ENCODE data around the gene DRAXIN. TPM values are rescaled to one million over a fixed set of nuclear protein-coding genes. Genes with fewer than 3 reads are reported as not detected.
"Not testable (repeated sequence)": the region's sequence is repeated elsewhere in the genome, so short reads cannot be mapped to it uniquely, and the experiment has no call there.

Gene DRAXIN, protein sequence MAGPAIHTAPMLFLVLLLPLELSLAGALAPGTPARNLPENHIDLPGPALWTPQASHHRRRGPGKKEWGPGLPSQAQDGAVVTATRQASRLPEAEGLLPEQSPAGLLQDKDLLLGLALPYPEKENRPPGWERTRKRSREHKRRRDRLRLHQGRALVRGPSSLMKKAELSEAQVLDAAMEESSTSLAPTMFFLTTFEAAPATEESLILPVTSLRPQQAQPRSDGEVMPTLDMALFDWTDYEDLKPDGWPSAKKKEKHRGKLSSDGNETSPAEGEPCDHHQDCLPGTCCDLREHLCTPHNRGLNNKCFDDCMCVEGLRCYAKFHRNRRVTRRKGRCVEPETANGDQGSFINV
- under 1 TPM; 0.29 to 0.94 (median 0.58) TPM for polyA plus RNA-seq

DNA sequence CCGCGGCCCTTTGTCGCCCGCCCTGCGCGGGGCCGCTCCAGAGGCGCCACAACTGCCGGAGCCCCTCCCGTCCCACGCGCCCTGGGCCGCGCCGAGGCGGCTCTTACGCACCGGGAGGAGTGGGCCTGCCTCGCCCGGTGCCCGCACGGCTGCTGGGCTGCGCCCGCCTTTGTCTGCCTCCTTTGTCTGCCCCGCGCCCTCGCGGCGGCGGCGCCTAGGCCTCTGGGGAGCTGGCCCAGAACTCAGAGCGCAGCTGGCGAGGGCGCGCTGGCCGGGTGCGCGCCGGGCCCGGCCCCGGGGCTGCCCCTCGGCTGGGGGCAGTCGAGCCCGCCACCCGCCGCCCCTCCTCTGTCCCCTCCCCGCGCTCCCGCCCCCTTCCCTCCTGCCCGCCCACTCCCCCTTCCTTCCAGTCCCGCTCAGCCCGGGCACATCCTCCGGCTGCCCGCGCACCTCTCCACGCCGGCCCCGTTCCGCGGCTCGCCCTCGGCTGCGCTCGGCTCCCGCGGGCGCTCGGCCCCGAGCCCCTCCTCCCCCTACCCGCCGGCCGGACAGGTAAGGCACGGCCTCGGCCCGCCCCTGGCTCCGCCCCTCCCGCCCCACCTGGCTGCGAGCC is at the start of gene DRAXIN:
Gene DRAXIN (plus strand): TSS at position 409 of the 613 bp plus-strand sequence. CDS start 14,549 bp downstream, outside the sequence.
- peak within 1 kb of the TSS; percentile 25 to 81 (median 76) for H3K27ac Mint-ChIP-seq
- peak in 2 of 3 donors; percentile 15 to 37 for DNase-seq
- H3K4me3 Mint-ChIP-seq, result peak within 1 kb of the TSS; percentile 73 to 97 (median 86)
- H3K9me3 Mint-ChIP-seq, result peaks cover 0 to 2% (median 0%) of the 10 kb centered on the region in 6 donors
- H3K27me3 Mint-ChIP-seq (ENCODE audit: low read depth in 3 of 3), result peaks cover 11 to 13% (median 12%) of the 10 kb centered on the region in 3 donors
- H3K4me1 Mint-ChIP-seq, result peaks cover 33 to 38% of the 10 kb centered on the region in 2 donors
- H3K36me3 Mint-ChIP-seq, result peaks cover 0 to 5% (median 0%) of the 10 kb centered on the region in 3 donors

DNA sequence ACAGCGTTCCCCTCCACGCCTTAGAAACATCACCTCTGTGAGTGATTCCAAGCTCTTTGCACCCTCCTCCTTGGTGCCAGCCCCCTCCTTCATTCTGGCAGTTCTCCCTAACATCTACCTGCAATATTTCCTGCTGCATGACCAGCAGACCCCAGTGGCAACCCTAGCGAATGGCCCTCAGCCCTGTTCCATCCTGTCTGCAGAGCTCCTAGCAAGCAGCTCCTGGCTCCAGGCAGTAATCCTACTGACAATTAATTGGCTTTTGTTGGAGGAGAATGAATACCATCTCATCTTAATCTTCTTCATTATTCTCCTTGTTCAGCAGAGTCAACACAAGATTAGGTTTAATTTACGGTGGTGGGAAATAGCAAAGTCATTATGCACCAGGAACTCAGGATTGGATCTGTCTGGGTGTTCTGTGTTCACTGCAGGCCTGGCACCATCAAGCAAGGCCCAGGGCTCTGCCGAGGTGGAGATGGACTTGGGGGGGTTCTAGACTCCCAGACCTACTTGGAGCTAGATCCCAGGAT is 49.7 kb upstream of the DRAXIN start:
- no peak overlapping the region for H3K27ac Mint-ChIP-seq
- H3K36me3 Mint-ChIP-seq, result no peaks in the 10 kb centered on the region
- H3K4me3 Mint-ChIP-seq, result no peak overlapping the region
- peaks cover 2 to 4% (median 2%) of the 10 kb centered on the region in 3 donors for H3K27me3 Mint-ChIP-seq (ENCODE audit: low read depth in 3 of 3)
- H3K4me1 Mint-ChIP-seq, result no peaks in the 10 kb centered on the region
- DNase-seq, result no peak
- H3K9me3 Mint-ChIP-seq, result peaks cover 0 to 2% (median 0%) of the 10 kb centered on the region in 6 donors

DNA sequence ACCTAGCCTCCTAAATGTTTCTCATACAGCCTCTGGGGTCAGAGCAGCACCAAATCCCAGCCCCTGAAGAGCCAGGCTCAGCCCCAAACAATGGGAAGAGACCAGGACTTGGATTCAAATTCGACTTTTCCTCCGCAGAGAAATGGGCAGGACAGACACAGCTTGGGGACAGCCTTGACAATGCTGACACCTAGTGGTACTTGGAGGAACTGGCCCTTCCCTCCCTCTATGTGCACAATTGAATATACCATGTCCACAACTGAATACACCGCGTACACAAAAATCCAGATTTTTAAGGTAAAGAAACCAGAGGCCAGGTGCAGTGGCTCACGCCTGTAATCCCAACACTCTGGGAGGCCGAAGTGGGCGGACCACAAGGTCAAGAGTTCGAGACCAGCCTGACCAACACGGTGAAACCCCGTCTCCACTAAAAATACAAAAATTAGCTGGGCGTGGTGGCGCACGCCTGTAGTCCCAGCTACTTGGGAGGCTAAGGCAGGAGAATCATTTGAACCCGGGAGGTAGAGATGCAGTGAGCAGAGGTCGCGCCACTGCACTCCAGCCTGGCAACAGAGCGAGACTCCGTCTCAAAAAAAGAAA is 49.0 kb upstream of the DRAXIN start:
- peak overlapping the region in 1 of 6 donors; percentile 12 for H3K27ac Mint-ChIP-seq
- H3K36me3 Mint-ChIP-seq; H3K4me3 Mint-ChIP-seq; H3K27me3 Mint-ChIP-seq (ENCODE audit: low read depth in 3 of 3); H3K9me3 Mint-ChIP-seq; H3K4me1 Mint-ChIP-seq: not testable (repeated sequence)
- DNase-seq, result peak; percentile 61 to 70 (median 62)

DNA sequence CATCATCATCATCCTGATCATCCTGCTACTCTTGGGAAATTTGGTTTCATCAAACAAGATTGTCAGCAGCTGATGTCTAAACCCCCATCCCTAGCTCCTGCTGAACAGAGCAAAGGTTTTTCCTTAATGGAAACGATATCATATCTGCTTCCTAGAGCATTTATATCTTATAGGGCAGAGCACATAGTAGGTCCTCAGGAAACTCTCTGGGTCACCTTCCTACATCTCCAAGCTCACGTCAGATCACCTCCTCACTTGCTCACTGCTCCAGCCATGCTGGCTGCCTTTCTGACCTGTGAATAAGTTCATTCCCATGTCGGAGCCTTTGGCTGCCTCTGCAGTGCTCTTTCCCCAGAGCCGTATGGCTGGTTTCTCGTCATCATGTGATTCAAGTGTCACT is 47.7 kb upstream of the DRAXIN start:
- no peak for DNase-seq
- H3K4me1 Mint-ChIP-seq, result peaks cover 0 to 2% of the 10 kb centered on the region in 2 donors
- no peaks in the 10 kb centered on the region for H3K9me3 Mint-ChIP-seq
- H3K27ac Mint-ChIP-seq, result no peak overlapping the region
- H3K27me3 Mint-ChIP-seq (ENCODE audit: low read depth in 3 of 3), result peaks cover 2 to 4% (median 2%) of the 10 kb centered on the region in 3 donors
- no peaks in the 10 kb centered on the region for H3K36me3 Mint-ChIP-seq
- no peak overlapping the region for H3K4me3 Mint-ChIP-seq

DNA sequence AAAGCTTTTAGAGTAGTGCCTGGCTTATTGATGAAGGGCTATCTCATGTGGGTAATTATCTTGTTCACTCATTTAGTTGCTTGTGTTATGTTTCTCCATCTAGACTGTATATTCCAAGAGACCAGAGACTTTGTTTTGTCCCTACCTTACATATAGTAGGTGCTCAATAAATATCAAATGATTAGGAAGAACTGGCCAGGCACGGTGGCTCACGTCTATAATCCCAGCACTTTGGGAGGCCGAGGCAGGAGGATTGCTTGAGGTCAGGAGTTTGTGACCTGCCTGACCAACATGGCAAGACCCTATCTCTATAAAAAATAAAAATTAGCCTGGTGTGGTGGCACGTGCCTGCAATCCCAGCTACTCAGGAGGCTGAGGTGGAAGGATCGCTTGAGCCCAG is 46.2 kb upstream of the DRAXIN start:
- Mint-ChIP-seq H3K4me3 (no peak overlapping the region), H3K36me3 (no peaks in the 10 kb centered on the region), H3K27me3 (ENCODE audit: low read depth in 3 of 3) (peaks cover 0 to 6% (median 0%) of the 10 kb centered on the region in 3 donors), H3K9me3 (no peaks in the 10 kb centered on the region), H3K4me1 (peaks cover 14% of the 10 kb centered on the region in 2 donors), H3K27ac (peak overlapping the region in 1 of 6 donors; percentile 45)
- no peak for DNase-seq

DNA sequence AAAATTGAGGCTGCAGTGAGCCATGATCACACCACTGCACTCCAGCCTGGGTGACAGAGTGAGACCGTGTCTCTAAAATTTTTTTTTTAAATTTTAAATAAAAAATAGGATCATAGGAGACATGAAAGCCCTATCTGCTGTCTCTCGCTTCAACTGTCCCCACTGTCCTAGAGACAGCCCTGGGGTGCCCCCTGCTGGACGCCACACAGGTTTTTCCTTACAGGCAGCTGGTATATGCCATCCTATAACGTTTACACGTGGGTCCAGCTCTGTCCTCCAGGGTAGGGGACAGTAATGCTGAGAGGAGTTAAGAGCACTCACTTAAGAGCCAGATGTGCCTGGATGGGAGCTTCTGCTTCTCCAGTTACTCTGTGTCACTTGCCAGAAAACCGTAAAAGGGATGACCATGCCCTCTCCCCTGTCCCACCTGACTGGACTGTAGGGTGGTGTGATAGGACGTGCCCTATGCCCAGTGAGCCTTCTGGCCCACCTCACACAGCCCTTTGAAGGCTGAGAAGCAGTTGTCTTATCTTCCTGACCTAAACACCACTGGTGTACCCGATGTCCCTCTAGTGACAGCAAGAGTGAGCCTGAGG is 45.7 kb upstream of the DRAXIN start:
- Mint-ChIP-seq H3K27ac (no peak overlapping the region), H3K4me3 (no peak overlapping the region), H3K4me1 (peaks cover 17 to 19% of the 10 kb centered on the region in 2 donors), H3K36me3 (no peaks in the 10 kb centered on the region), H3K9me3 (no peaks in the 10 kb centered on the region), H3K27me3 (ENCODE audit: low read depth in 3 of 3) (peaks cover 0 to 6% (median 2%) of the 10 kb centered on the region in 3 donors)
- DNase-seq, result peak; percentile 57 to 68 (median 66)

DNA sequence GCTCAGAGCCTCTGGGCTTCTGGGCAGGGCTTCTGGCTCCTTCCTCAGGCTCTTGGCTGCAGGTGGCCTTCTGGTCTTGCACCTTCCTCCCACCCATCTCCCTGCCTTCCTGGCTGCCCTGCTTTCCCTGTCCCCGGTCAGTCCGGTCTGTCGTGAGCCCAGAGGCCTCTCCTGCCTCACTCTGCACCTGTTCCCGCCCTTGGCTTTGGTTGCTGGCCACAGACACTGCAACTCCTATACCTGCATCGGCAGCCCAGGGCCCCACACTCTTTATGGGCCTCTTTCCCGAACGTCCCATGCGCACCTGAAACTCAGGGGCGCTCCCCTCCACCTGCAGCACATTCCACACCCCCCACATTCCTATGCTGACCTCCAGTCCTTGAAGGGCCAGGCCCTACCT is 45.2 kb upstream of the DRAXIN start:
- no peak for DNase-seq
- Mint-ChIP-seq H3K9me3 (no peaks in the 10 kb centered on the region), H3K27ac (peak overlapping the region in 2 of 6 donors; percentile 12 to 84), H3K4me1 (peaks cover 23 to 25% of the 10 kb centered on the region in 2 donors), H3K36me3 (no peaks in the 10 kb centered on the region), H3K27me3 (ENCODE audit: low read depth in 3 of 3) (peaks cover 0 to 9% (median 2%) of the 10 kb centered on the region in 3 donors), H3K4me3 (no peak overlapping the region)

DNA sequence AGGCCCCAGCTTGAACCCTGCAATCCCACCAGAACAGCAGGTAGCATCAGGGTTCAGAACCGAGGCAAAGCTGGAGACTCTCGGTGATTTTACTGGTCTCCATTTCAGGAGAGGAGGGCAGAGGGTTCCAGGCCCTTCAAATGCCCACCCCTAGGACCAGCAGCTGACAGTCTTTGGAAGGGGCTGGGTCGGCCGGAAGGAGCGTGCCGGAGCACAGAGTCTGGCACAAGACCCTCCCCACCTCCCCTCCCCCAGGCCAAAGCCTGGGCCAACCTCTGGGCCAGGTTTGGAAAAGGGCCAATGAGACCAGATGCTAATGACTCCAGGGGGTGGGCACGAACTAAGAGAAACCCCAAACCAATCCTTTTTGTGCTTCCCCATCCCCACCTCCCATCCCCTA is 44.2 kb upstream of the DRAXIN start:
- no peak for DNase-seq
- peaks cover 0 to 10% (median 2%) of the 10 kb centered on the region in 3 donors for H3K27me3 Mint-ChIP-seq (ENCODE audit: low read depth in 3 of 3)
- peak overlapping the region in 1 of 6 donors; percentile 29 for H3K27ac Mint-ChIP-seq
- H3K4me1 Mint-ChIP-seq, result peaks cover 28 to 30% of the 10 kb centered on the region in 2 donors
- no peaks in the 10 kb centered on the region for H3K9me3 Mint-ChIP-seq
- no peak overlapping the region for H3K4me3 Mint-ChIP-seq
- no peaks in the 10 kb centered on the region for H3K36me3 Mint-ChIP-seq

DNA sequence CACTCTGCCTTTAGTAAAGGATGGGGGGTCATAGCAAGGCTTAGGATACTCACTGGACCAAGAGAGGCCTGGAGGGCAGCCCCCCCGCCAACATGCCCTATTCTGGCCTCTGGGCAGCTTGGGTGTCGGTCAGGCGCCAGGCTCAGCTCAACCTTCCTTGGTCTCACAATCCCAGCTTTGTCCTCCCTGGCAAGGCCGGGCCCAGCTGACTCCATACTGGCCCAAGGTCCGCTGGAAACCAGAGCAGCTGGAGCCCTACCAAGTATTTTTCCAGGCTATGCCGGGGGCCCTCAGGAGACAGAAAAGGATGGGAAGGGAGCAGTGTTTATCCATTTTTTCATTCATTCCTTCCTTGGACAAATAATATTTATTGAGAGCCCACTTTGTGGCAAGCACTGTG is 43.5 kb upstream of the DRAXIN start:
- no peaks in the 10 kb centered on the region for H3K36me3 Mint-ChIP-seq
- no peak overlapping the region for H3K4me3 Mint-ChIP-seq
- no peaks in the 10 kb centered on the region for H3K9me3 Mint-ChIP-seq
- peak overlapping the region in 1 of 6 donors; percentile 40 for H3K27ac Mint-ChIP-seq
- peaks cover 28 to 33% of the 10 kb centered on the region in 2 donors for H3K4me1 Mint-ChIP-seq
- H3K27me3 Mint-ChIP-seq (ENCODE audit: low read depth in 3 of 3), result peaks cover 0 to 10% (median 4%) of the 10 kb centered on the region in 3 donors
- DNase-seq, result no peak

DNA sequence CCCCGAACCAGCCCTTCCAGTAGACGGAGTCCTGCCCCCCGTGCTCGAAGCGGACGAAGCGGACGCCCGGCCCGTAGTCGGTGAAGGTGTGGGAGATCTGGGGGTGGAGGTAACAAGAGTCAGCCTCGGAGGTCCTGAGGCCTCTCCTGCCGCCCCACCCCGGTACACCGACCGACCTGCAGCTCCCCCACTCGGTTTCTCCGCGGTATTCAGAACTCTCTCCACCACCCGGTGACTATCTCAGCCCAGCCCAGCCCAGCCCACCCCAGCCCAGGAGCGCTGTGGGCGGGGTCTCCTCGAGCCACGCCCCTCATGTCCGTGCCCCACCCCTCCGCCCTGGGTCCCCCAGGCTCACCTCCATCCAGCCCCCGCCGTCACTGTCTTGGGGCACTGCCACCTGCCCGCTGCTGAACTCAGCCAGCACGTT is 42.8 kb upstream of the DRAXIN start:
- Mint-ChIP-seq H3K4me1 (peaks cover 28 to 33% of the 10 kb centered on the region in 2 donors), H3K27ac (peak overlapping the region in 1 of 6 donors; percentile 40), H3K9me3 (no peaks in the 10 kb centered on the region), H3K36me3 (no peaks in the 10 kb centered on the region), H3K27me3 (ENCODE audit: low read depth in 3 of 3) (peaks cover 0 to 10% (median 4%) of the 10 kb centered on the region in 3 donors), H3K4me3 (peak overlapping the region in 3 of 5 donors; percentile 42 to 69 (median 45))
- peak in 2 of 3 donors; percentile 16 to 39 for DNase-seq

DNA sequence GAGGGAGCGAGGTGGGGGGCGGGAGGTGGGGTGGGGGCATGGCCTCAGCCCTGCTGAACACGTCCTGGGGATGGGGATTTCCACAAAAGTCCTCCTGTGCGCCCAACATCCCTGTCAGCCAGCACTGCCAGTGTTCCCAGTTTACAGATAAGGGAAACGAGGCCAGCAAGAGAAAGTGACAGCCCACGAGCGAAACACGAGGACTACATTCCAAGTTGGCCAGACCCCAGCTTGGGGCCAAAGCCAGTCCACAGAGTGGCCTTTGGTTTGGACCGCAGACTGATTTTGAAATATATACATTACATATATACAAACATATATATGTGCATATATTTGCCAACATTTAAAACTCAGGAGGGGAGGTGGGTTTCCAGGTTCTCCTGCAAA is 42.3 kb upstream of the DRAXIN start:
- peaks cover 0 to 10% (median 4%) of the 10 kb centered on the region in 3 donors for H3K27me3 Mint-ChIP-seq (ENCODE audit: low read depth in 3 of 3)
- H3K9me3 Mint-ChIP-seq, result no peaks in the 10 kb centered on the region
- H3K4me3 Mint-ChIP-seq, result peak overlapping the region in 4 of 5 donors; percentile 29 to 87 (median 46)
- H3K4me1 Mint-ChIP-seq, result peaks cover 28 to 33% of the 10 kb centered on the region in 2 donors
- peak overlapping the region in 3 of 6 donors; percentile 40 to 76 (median 49) for H3K27ac Mint-ChIP-seq
- no peak for DNase-seq
- no peaks in the 10 kb centered on the region for H3K36me3 Mint-ChIP-seq

DNA sequence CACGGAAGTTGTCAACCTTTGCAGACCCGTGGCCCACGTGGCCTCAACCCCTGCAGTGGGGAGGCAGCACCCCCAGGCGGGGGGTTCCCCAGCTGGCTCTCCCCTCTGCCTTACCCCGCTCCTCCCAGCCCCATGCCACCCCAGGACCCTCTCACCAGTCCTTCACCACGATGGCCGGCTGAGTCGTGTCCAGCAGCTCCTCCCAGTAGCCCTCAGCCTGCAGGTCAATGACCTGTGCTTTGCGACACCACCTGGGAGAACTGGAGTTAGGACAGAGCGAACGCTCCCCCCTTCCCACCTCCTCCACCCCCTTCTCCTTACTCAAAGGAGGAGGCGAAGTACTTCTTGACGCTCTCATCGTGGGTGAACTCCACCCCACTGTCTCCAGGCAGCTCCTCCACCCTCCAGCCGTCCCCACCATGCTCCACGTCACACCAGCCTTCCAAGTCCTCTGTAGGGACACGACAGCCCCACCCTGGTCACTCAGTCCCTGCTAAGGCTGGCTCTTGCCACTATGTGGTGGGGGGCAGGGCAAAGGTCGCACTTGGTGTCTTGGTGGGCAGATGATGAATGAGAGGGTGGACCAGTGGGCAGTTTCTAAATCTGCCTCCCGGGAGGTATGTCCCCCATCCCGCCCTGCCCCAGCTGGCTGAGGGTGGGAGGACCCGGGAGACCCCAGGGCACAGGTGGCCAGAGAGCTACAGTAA is 41.7 kb upstream of the DRAXIN start:
- Mint-ChIP-seq H3K4me1 (peaks cover 28 to 33% of the 10 kb centered on the region in 2 donors), H3K4me3 (peak overlapping the region; percentile 45 to 87 (median 62)), H3K27me3 (ENCODE audit: low read depth in 3 of 3) (peaks cover 0 to 10% (median 4%) of the 10 kb centered on the region in 3 donors), H3K36me3 (no peaks in the 10 kb centered on the region), H3K9me3 (no peaks in the 10 kb centered on the region), H3K27ac (peak overlapping the region; percentile 56 to 85 (median 80))
- DNase-seq, result no peak
